SU-DHL-6 (cell line): ENCODE measurements around the gene WFDC1.

Source experiments
- H2AFZ ChIP-seq: fragments of 200-600 bp; sonication (generic); 2 replicates; pipeline ENCODE4 v1.6.1; 2014; ENCODE audit warnings: low read depth, mild to moderate bottlenecking, moderate library complexity, mixed read lengths, antibody characterized with exemption, low read length; ENCODE audit not compliant: severe bottlenecking
- H3F3A ChIP-seq: fragments of 200-600 bp; shearing (Covaris generic); 2 replicates; pipeline ENCODE4 v1.6.0; 2016; ENCODE audit warnings: antibody characterized with exemption, mild to moderate bottlenecking; ENCODE audit not compliant: insufficient read depth
- H3K27ac ChIP-seq: fragments of 200-600 bp; sonication (generic); 2 replicates; pipeline ENCODE4 v1.5.1; 2016; ENCODE audit warnings: low read depth, mild to moderate bottlenecking, low read length, moderate library complexity, mixed read lengths
- H3K27me3 ChIP-seq: fragments of 200-600 bp; sonication (generic), shearing (Covaris generic); 2 replicates; pipeline ENCODE4 v1.6.0; 2014; ENCODE audit warnings: mild to moderate bottlenecking, low read length
- H3K36me3 ChIP-seq: fragments of 200-600 bp; sonication (generic); 2 replicates; pipeline ENCODE4 v1.6.1; 2014; ENCODE audit warnings: mild to moderate bottlenecking, low read length, mixed read lengths
- H3K4me2 ChIP-seq: fragments of 300-600, 200-600 bp; shearing (Covaris generic), sonication (generic); 2 replicates; pipeline ENCODE4 v1.6.0; 2014; ENCODE audit warnings: low read length, low read depth, mild to moderate bottlenecking; ENCODE audit not compliant: poor library complexity, severe bottlenecking
- H3K4me3 ChIP-seq: fragments of 200-600 bp; sonication (generic); 2 replicates; pipeline ENCODE4 v1.5.1; 2014; ENCODE audit warnings: antibody characterized with exemption, low read length, mild to moderate bottlenecking, mixed read lengths; ENCODE audit not compliant: insufficient read depth, poor library complexity, severe bottlenecking
- H3K79me2 ChIP-seq: fragments of 200-600 bp; sonication (generic); 2 replicates; pipeline ENCODE4 v1.6.1; 2014; ENCODE audit warnings: mild to moderate bottlenecking, low read length, moderate library complexity; ENCODE audit not compliant: insufficient read depth
- H3K9ac ChIP-seq: fragments of 200-600 bp; sonication (generic); 2 replicates; pipeline ENCODE4 v1.7.0; 2014; ENCODE audit warnings: mild to moderate bottlenecking, low read length
- H3K9me2 ChIP-seq: fragments of 200-600 bp; sonication (generic); replicated peaks from 2 replicates; pipeline ENCODE4 v1.6.1; 2014; ENCODE audit warnings: low read length; ENCODE audit not compliant: insufficient read depth
- H3K9me3 ChIP-seq: fragments of 200-600 bp; sonication (generic); 2 replicates; pipeline ENCODE4 v1.6.1; 2014; ENCODE audit warnings: low read length, mixed read lengths; ENCODE audit not compliant: insufficient read depth
- H4K20me1 ChIP-seq: fragments of 200-600 bp; sonication (generic); 2 replicates; pipeline ENCODE4 v1.6.1; 2014; ENCODE audit warnings: low read depth, mild to moderate bottlenecking, antibody characterized with exemption, low read length, moderate library complexity, mixed read lengths
- CTCF ChIP-seq: fragments of 200-600 bp; sonication (generic); IDR thresholded peaks from one replicate; pipeline ENCODE4 v1.5.1; 2017; ENCODE audit warnings: antibody characterized with exemption, mild to moderate bottlenecking, low read length, moderate library complexity; ENCODE audit not compliant: insufficient read depth, poor library complexity, severe bottlenecking
- EZH2phosphoT487 ChIP-seq: fragments of 200-600 bp; sonication (generic), shearing (Covaris generic); conservative IDR thresholded peaks from 2 replicates; pipeline ENCODE4 v1.6.1; 2018; ENCODE audit warnings: mild to moderate bottlenecking, antibody characterized with exemption, low read length, moderate library complexity, mixed read lengths

WFDC1 gene

GRCh38 chr16:84314373-84314772, 19.7 kb downstream of the WFDC1 start:
- Histone ChIP-seq H3K36me3 (no peaks in the 10 kb centered on the region), H3K79me2 (no peaks in the 10 kb centered on the region), H4K20me1 (no peaks in the 10 kb centered on the region), H3K27me3 (no peaks in the 10 kb centered on the region), H3K27ac (no peak overlapping the region), H3K4me3 (no peak overlapping the region), H3K9me2 (no peaks in the 10 kb centered on the region), H3F3A (no peaks in the 10 kb centered on the region), H3K9ac (no peak overlapping the region), H3K9me3 (peaks cover 6% of the 10 kb centered on the region; the same call in 1 of the 2 replicates), H2AFZ (no peak overlapping the region), H3K4me2 (no peak overlapping the region)
- TF ChIP-seq CTCF (no peak), EZH2phosphoT487 (no peak)

GRCh38 chr16:84314814-84315213, 20.1 kb downstream of the WFDC1 start:
- Histone ChIP-seq H3K9ac (no peak overlapping the region), H3K79me2 (no peaks in the 10 kb centered on the region), H3K4me3 (no peak overlapping the region), H3K27ac (no peak overlapping the region), H3F3A (no peaks in the 10 kb centered on the region), H4K20me1 (no peaks in the 10 kb centered on the region), H3K36me3 (no peaks in the 10 kb centered on the region), H3K4me2 (no peak overlapping the region), H3K9me2 (no peaks in the 10 kb centered on the region), H3K27me3 (no peaks in the 10 kb centered on the region), H3K9me3 (peaks cover 6% of the 10 kb centered on the region; the same call in 1 of the 2 replicates), H2AFZ (no peak overlapping the region)
- TF ChIP-seq CTCF (no peak), EZH2phosphoT487 (no peak)

GRCh38 chr16:84315422-84315821, 20.7 kb downstream of the WFDC1 start:
- TF ChIP-seq EZH2phosphoT487, result no peak
- TF ChIP-seq CTCF, result no peak
- Histone ChIP-seq H3K27ac (no peak overlapping the region), H3K9me2 (no peaks in the 10 kb centered on the region), H4K20me1 (no peaks in the 10 kb centered on the region), H3K4me3 (no peak overlapping the region), H3K36me3 (no peaks in the 10 kb centered on the region), H3K4me2 (no peak overlapping the region), H2AFZ (no peak overlapping the region), H3K79me2 (no peaks in the 10 kb centered on the region), H3K27me3 (no peaks in the 10 kb centered on the region), H3F3A (no peaks in the 10 kb centered on the region), H3K9ac (no peak overlapping the region), H3K9me3 (peaks cover 6% of the 10 kb centered on the region; the same call in 1 of the 2 replicates)
